SK-N-SH treated with all-trans-retinoic acid at 6 μM for 48 hours (cell line): Measurements from ENCODE around the gene DDT.
"Not testable (repeated sequence)": the region's sequence is repeated elsewhere in the genome, so short reads cannot be mapped to it uniquely, and the experiment has no call there.

ENCODE experiments used
- CSDC2 ChIP-seq: fragments of 250-450 bp; sonication (Bioruptor Pico); IDR thresholded peaks from 2 replicates; pipeline ENCODE4 v1.5.0; 2020; ENCODE audit warnings: mild to moderate bottlenecking, moderate library complexity
- CSRNP3 ChIP-seq: fragments of 250-450 bp; sonication (Bioruptor Pico); IDR thresholded peaks from 2 replicates; pipeline ENCODE4 v1.5.1; 2021; ENCODE audit warnings: mild to moderate bottlenecking, moderate library complexity
- ISL1 ChIP-seq: fragments of 250-450 bp; sonication (Bioruptor Pico); IDR thresholded peaks from 2 replicates; pipeline ENCODE4 v2.1.2; 2022; ENCODE audit warnings: mild to moderate bottlenecking, moderate library complexity
- OSR1 ChIP-seq: fragments of 250-450 bp; sonication (Bioruptor Pico); IDR thresholded peaks from 2 replicates; pipeline ENCODE4 v1.8.0; 2022; ENCODE audit warnings: moderate library complexity, mild to moderate bottlenecking, inconsistent platforms
- PATZ1 ChIP-seq: fragments of 250-450 bp; sonication (Bioruptor Pico); IDR thresholded peaks from 2 replicates; pipeline ENCODE4 v1.8.0; 2020; ENCODE audit warnings: mild to moderate bottlenecking, moderate library complexity, borderline replicate concordance
- POU6F1 ChIP-seq: fragments of 250-450 bp; sonication (Bioruptor Pico); IDR thresholded peaks from 2 replicates; pipeline ENCODE4 v1.8.0; 2021; ENCODE audit warnings: low read depth, mild to moderate bottlenecking, moderate library complexity, borderline replicate concordance
- PPARA ChIP-seq: fragments of 250-450 bp; sonication (Bioruptor Pico); IDR thresholded peaks from 2 replicates; pipeline ENCODE4 v1.5.0; 2020; ENCODE audit warnings: mild to moderate bottlenecking, borderline replicate concordance
- TOX ChIP-seq: fragments of 250-450 bp; sonication (Bioruptor Pico); IDR thresholded peaks from 2 replicates; pipeline ENCODE4 v1.8.0; 2021; ENCODE audit warnings: mild to moderate bottlenecking, moderate library complexity, borderline replicate concordance
- ZFP3 ChIP-seq: fragments of 250-450 bp; sonication (Bioruptor Pico); IDR thresholded peaks from 2 replicates; pipeline ENCODE4 v1.5.0; 2020; ENCODE audit warnings: mild to moderate bottlenecking, moderate library complexity
- ZFP30 ChIP-seq: fragments of 450-650 bp; formaldehyde crosslinking; IDR thresholded peaks from 2 replicates; pipeline ENCODE4 v1.5.0; 2022; ENCODE audit warnings: mild to moderate bottlenecking, moderate library complexity
- ZNF70 ChIP-seq: fragments of 450-650 bp; formaldehyde crosslinking; IDR thresholded peaks from 2 replicates; pipeline ENCODE4 v1.5.0; 2020; ENCODE audit warnings: mild to moderate bottlenecking, moderate library complexity
- ZNF8 ChIP-seq: fragments of 450-650 bp; formaldehyde crosslinking; IDR thresholded peaks from 2 replicates; pipeline ENCODE4 v1.5.0; 2020; ENCODE audit warnings: mild to moderate bottlenecking, moderate library complexity

- TF ChIP-seq CSRNP3 (CRISPR knock-in tag); TOX; ISL1 (CRISPR knock-in tag); ZFP3 (CRISPR knock-in tag); ZFP30 (CRISPR knock-in tag); ZNF8; PPARA; PATZ1; POU6F1 (CRISPR knock-in tag); OSR1; CSDC2 (CRISPR knock-in tag); ZNF70 (CRISPR knock-in tag): not testable (repeated sequence)
Measured at GRCh38 chr22:23940166-23940565, 34.1 kb downstream of the DDT start.
